CD4-positive, alpha-beta T cell treated with Interleukin-10 for 1 hour (primary cell): ENCODE measurements around the gene ACMSD.

Source experiments
- DNase-seq: peaks from one replicate; pipeline ENCODE4 v3.0.0-alpha.2; 2020

ACMSD gene

GRCh38 chr2:134910763-134911399, 72.5 kb downstream of the ACMSD start:
- no peak for DNase-seq

- no peak for DNase-seq
Measured at GRCh38 chr2:134911400-134911785, 73.0 kb downstream of the ACMSD start.

- no peak for DNase-seq
Measured at GRCh38 chr2:134912361-134912760, 73.9 kb downstream of the ACMSD start.

- peak; percentile 24 for DNase-seq
Measured at GRCh38 chr2:134917360-134917865, 79.0 kb downstream of the ACMSD start.

- DNase-seq, result peak; percentile 89
Measured at GRCh38 chr2:134917888-134918525, 79.6 kb downstream of the ACMSD start.

GRCh38 chr2:134918526-134919340, 80.3 kb downstream of the ACMSD start, which contains the start of gene CCNT2:
Gene CCNT2 (plus strand): TSS chr2:134918822. CDS start chr2:134918855, 33 bp downstream.
- peak; percentile 100 for DNase-seq

GRCh38 chr2:134919341-134920210, 81.2 kb downstream of the ACMSD start:
- peak; percentile 48 for DNase-seq

GRCh38 chr2:134924912-134925311, 86.5 kb downstream of the ACMSD start:
- no peak for DNase-seq

GRCh38 chr2:134926231-134926931, 88.0 kb downstream of the ACMSD start:
- no peak for DNase-seq

- DNase-seq, result no peak
Measured at GRCh38 chr2:134927195-134927594, 88.8 kb downstream of the ACMSD start.

- no peak for DNase-seq
Measured at GRCh38 chr2:134932864-134933526, 94.6 kb downstream of the ACMSD start.

- no peak for DNase-seq
Measured at GRCh38 chr2:134933732-134934131, 95.3 kb downstream of the ACMSD start.

GRCh38 chr2:134934150-134934549, 95.7 kb downstream of the ACMSD start:
- no peak for DNase-seq

- DNase-seq, result no peak
Measured at GRCh38 chr2:134934641-134935040, 96.2 kb downstream of the ACMSD start.

- DNase-seq, result no peak
Measured at GRCh38 chr2:134936691-134937090, 98.3 kb downstream of the ACMSD start.

GRCh38 chr2:134943540-134943939, 105.1 kb downstream of the ACMSD start:
- DNase-seq, result no peak

- no peak for DNase-seq
Measured at GRCh38 chr2:134944975-134945374, 106.6 kb downstream of the ACMSD start.

GRCh38 chr2:134946073-134946472, 107.7 kb downstream of the ACMSD start:
- DNase-seq, result no peak

GRCh38 chr2:134949981-134950708, 111.7 kb downstream of the ACMSD start:
- DNase-seq, result no peak

GRCh38 chr2:134950886-134951285, 112.5 kb downstream of the ACMSD start:
- DNase-seq, result no peak
